Stimulated activated effector memory CD8-positive, alpha-beta T cell treated with anti-CD3 and anti-CD28 coated beads, Interleukin-12 subunit alpha, Interleukin-12 subunit beta, amount 100 ng/mL, for 72 hours (primary cell): Measurements from ENCODE around the gene GATA6.
A peak's percentile ranks its signal among the peaks of the same experiment; 100 is the strongest.

ENCODE experiments used
- ATAC-seq: fragments of 150-1000 bp; cut with Tn5 transposase; 2 replicates; pipeline ENCODE4 v1.10.0; 2021
- DNase-seq, 2 donors: peaks; one replicate each; pipeline ENCODE4 v3.0.0; 2021 to 2022; ENCODE audit warnings: low spot score in 2 of 2
- H3K27ac Mint-ChIP-seq: one replicate; pipeline ENCODE4 v1.8.0; 2022; ENCODE audit warnings: mild to moderate bottlenecking, mixed read lengths
- H3K36me3 Mint-ChIP-seq: one replicate; pipeline ENCODE4 v1.8.0; 2022; ENCODE audit warnings: mild to moderate bottlenecking, mixed read lengths
- H3K4me1 Mint-ChIP-seq: one replicate; pipeline ENCODE4 v1.8.0; 2022; ENCODE audit warnings: mixed read lengths
- H3K4me3 Mint-ChIP-seq: one replicate; pipeline ENCODE4 v1.8.0; 2022; ENCODE audit warnings: mild to moderate bottlenecking, mixed read lengths
- H3K9me3 Mint-ChIP-seq: one replicate; pipeline ENCODE4 v1.8.0; 2022; ENCODE audit warnings: mixed read lengths

The GATA6 gene

DNA sequence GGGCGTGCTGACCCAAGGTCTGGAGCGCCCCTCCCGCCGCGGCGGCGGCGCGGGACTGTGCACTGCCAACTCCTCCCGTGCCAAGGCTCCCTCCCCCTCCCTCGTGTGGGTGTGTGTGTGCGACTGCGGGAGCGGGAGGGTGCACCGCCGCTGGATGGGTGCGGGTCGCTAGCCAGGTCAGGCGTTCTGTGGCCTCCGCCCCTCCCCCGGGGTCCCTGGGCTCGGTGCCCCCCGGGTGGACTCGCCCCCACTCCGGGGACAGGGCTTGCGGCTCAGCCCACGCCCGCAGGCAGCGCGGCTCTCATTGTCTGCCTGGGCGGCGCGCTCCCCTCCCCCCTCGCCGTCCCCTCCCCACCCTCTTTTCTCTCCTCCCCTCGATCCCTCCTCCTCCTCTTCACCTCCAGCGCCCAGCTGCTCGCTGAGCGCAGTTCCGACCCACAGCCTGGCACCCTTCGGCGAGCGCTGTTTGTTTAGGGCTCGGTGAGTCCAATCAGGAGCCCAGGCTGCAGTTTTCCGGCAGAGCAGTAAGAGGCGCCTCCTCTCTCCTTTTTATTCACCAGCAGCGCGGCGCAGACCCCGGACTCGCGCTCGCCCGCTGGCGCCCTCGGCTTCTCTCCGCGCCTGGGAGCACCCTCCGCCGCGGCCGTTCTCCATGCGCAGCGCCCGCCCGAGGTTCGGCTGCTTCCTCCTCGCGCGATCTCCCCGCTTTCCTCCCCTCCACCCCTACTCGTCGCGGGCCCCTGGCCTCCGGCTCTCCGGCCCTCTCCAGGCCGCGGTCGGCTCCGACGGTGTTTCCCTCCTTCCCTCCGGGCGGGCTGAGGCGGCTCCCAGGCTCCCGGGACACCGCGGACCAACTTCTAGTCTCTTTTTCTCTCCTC, at the start of gene GATA6:
GATA6 (plus strand) TSS at position 579 of the 878 bp plus-strand sequence. CDS start 1,556 bp downstream, outside the sequence.
- H3K4me3 Mint-ChIP-seq = peak within 1 kb of the TSS; percentile 86
- no peaks in the 10 kb centered on the region for H3K36me3 Mint-ChIP-seq
- H3K27ac Mint-ChIP-seq = peak within 1 kb of the TSS; percentile 60
- H3K9me3 Mint-ChIP-seq = no peaks in the 10 kb centered on the region
- DNase-seq (peak; percentile 9 to 70), ATAC-seq (peak; percentile 74)
- H3K4me1 Mint-ChIP-seq = peaks cover 39% of the 10 kb centered on the region

- H3K9me3 Mint-ChIP-seq = no peaks in the 10 kb centered on the region
- no peaks in the 10 kb centered on the region for H3K4me1 Mint-ChIP-seq
- no peak overlapping the region for H3K27ac Mint-ChIP-seq
- no peak for ATAC-seq
- no peak for DNase-seq
- no peaks in the 10 kb centered on the region for H3K36me3 Mint-ChIP-seq
- H3K4me3 Mint-ChIP-seq = no peak overlapping the region
Measured at GRCh38 chr18:22124970-22125369, 44.4 kb upstream of the GATA6 start.

DNA sequence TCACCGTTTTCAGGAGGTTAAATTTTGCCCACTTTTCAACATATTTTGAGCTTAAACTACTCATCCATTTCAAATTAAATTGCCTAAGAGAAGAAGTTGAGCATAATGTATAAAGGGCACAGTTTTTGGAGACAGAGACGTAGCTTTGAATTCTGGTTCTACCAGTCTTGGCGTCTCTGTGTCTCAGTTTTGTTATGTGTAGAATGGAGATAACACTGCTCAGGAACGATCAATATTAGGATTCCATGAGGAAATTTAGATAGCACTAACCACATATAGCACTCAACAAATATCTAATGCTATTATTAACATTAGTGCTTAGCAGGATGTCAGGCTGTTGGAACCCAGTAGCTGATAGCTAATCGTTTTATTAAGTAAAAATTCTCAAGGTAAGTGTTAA, 40.4 kb upstream of the GATA6 start:
- H3K9me3 Mint-ChIP-seq = no peaks in the 10 kb centered on the region
- no peaks in the 10 kb centered on the region for H3K4me1 Mint-ChIP-seq
- no peak overlapping the region for H3K27ac Mint-ChIP-seq
- H3K36me3 Mint-ChIP-seq = no peaks in the 10 kb centered on the region
- no peak overlapping the region for H3K4me3 Mint-ChIP-seq
- DNase-seq (no peak), ATAC-seq (no peak)

- DNase-seq (no peak), ATAC-seq (no peak)
- H3K36me3 Mint-ChIP-seq = no peaks in the 10 kb centered on the region
- H3K4me3 Mint-ChIP-seq = no peak overlapping the region
- no peaks in the 10 kb centered on the region for H3K9me3 Mint-ChIP-seq
- no peaks in the 10 kb centered on the region for H3K4me1 Mint-ChIP-seq
- H3K27ac Mint-ChIP-seq = no peak overlapping the region
Measured at GRCh38 chr18:22129778-22130177, 39.6 kb upstream of the GATA6 start.

DNA sequence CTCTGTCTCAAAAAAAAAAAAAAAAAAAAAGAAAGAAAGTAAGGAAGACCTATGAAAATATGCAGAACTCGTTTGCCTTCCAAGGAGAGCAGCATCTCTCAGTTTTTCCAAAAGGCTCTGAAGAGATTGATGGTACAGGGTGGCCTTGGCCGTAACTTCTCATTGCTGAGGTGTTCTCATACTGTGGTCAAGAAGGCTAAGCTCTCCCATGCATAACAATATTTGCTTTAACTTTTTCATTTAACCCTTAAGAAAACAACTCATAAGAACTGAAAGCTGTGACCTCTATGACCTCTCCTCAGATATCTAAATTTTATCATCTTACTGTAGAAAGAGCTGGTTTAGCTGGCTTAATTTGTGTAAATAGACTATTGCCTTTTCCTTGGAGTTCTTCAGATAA, 37.1 kb upstream of the GATA6 start:
- no peaks in the 10 kb centered on the region for H3K36me3 Mint-ChIP-seq
- no peaks in the 10 kb centered on the region for H3K4me1 Mint-ChIP-seq
- H3K4me3 Mint-ChIP-seq = no peak overlapping the region
- DNase-seq (no peak), ATAC-seq (no peak)
- H3K27ac Mint-ChIP-seq = no peak overlapping the region
- no peaks in the 10 kb centered on the region for H3K9me3 Mint-ChIP-seq

GRCh38 chr18:22132763-22133162, 36.6 kb upstream of the GATA6 start:
- ATAC-seq (no peak), DNase-seq (no peak)
- Mint-ChIP-seq H3K27ac (no peak overlapping the region), H3K9me3 (no peaks in the 10 kb centered on the region), H3K36me3 (no peaks in the 10 kb centered on the region), H3K4me1 (no peaks in the 10 kb centered on the region), H3K4me3 (no peak overlapping the region)

GRCh38 chr18:22136395-22136794, 33.0 kb upstream of the GATA6 start:
- Mint-ChIP-seq H3K9me3 (peaks cover 3% of the 10 kb centered on the region), H3K4me1 (no peaks in the 10 kb centered on the region), H3K36me3 (no peaks in the 10 kb centered on the region), H3K4me3 (no peak overlapping the region), H3K27ac (no peak overlapping the region)
- ATAC-seq = no peak
- DNase-seq = no peak

GRCh38 chr18:22141211-22141610, 28.2 kb upstream of the GATA6 start:
- no peak for DNase-seq
- Mint-ChIP-seq H3K9me3 (peaks cover 3% of the 10 kb centered on the region), H3K4me1 (no peaks in the 10 kb centered on the region)

GRCh38 chr18:22143347-22144340, 25.7 kb upstream of the GATA6 start:
- no peak overlapping the region for H3K27ac Mint-ChIP-seq
- no peaks in the 10 kb centered on the region for H3K9me3 Mint-ChIP-seq
- H3K4me3 Mint-ChIP-seq = no peak overlapping the region
- no peak for DNase-seq
- H3K4me1 Mint-ChIP-seq = no peaks in the 10 kb centered on the region
- no peak for ATAC-seq
- H3K36me3 Mint-ChIP-seq = no peaks in the 10 kb centered on the region

More at GRCh38 chr18:22141211-22141610, 28.2 kb upstream of the GATA6 start:
- H3K36me3 Mint-ChIP-seq = no peaks in the 10 kb centered on the region
- H3K27ac Mint-ChIP-seq = no peak overlapping the region
- H3K4me3 Mint-ChIP-seq = no peak overlapping the region
- no peak for ATAC-seq

DNA sequence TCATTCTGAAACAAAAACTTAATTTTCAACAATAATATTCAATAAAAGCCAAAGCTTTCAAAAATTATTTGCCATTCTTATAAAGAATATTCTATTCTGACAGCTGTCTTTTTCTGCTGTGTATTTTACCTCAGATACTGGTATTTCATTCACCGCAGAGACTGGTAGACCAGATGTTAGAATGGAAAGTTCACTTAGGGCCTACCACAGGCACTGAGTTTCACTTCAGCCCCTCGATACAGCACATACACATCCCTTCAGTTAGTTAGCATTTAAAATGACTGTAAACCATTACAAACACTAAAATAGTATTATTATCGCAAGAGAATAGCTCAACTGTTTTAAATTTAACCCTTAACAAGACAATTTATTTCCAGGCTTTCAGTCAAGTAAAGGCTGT, 24.2 kb upstream of the GATA6 start:
- H3K9me3 Mint-ChIP-seq = no peaks in the 10 kb centered on the region
- no peaks in the 10 kb centered on the region for H3K4me1 Mint-ChIP-seq
- ATAC-seq (no peak), DNase-seq (no peak)
- H3K36me3 Mint-ChIP-seq = no peaks in the 10 kb centered on the region
- H3K4me3 Mint-ChIP-seq = no peak overlapping the region
- no peak overlapping the region for H3K27ac Mint-ChIP-seq

- DNase-seq = no peak
- no peak for ATAC-seq
- Mint-ChIP-seq H3K36me3 (no peaks in the 10 kb centered on the region), H3K9me3 (no peaks in the 10 kb centered on the region), H3K27ac (no peak overlapping the region), H3K4me1 (no peaks in the 10 kb centered on the region), H3K4me3 (no peak overlapping the region)
Measured at GRCh38 chr18:22149710-22150109, 19.7 kb upstream of the GATA6 start.

DNA sequence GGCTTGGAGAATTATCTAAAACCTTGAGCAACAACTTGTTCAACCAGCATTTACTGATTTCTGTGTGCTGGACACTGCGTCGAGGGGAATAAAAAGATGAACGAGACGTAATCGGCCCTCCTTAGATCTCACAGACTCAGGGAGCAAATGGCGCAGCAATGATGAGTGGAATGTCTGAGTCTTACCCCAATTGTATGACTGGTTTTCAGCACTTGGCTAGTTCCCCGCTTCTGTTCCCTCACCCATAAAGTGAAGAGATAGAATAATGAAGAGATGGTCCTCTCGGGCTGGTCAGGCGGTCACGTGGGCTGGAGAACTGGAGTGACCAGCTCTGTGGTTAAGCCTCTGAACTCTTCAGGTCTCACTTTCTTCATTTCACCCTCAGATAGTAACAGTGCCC, 17.3 kb upstream of the GATA6 start:
- no peaks in the 10 kb centered on the region for H3K36me3 Mint-ChIP-seq
- no peak for ATAC-seq
- no peaks in the 10 kb centered on the region for H3K9me3 Mint-ChIP-seq
- no peaks in the 10 kb centered on the region for H3K4me1 Mint-ChIP-seq
- no peak for DNase-seq
- no peak overlapping the region for H3K4me3 Mint-ChIP-seq
- no peak overlapping the region for H3K27ac Mint-ChIP-seq

GRCh38 chr18:22153428-22153827, 16.0 kb upstream of the GATA6 start:
- Mint-ChIP-seq H3K36me3 (no peaks in the 10 kb centered on the region), H3K9me3 (no peaks in the 10 kb centered on the region), H3K27ac (no peak overlapping the region), H3K4me3 (no peak overlapping the region), H3K4me1 (no peaks in the 10 kb centered on the region)
- no peak for DNase-seq
- no peak for ATAC-seq

DNA sequence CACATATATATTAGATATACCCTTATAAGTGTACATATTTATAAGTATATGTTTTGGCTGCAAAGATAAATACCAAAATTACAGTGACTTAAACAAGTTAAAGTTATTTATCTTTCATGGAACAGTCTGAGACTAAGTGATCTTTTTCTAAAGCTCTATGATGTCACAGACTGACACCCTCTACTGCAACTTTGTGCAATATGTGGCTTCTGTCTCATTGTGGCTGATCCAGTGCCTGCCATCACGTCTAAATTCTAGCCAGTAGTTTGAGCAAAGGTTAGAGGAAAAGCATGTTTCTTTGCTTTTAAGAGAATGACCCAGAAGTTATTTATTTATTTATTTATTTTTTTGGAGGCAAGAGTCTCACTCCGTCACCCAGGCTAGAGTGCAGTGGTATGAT, 13.8 kb upstream of the GATA6 start:
- no peak for DNase-seq
- no peaks in the 10 kb centered on the region for H3K9me3 Mint-ChIP-seq
- H3K4me3 Mint-ChIP-seq = no peak overlapping the region
- H3K36me3 Mint-ChIP-seq = no peaks in the 10 kb centered on the region
- H3K4me1 Mint-ChIP-seq = no peaks in the 10 kb centered on the region
- ATAC-seq = no peak
- H3K27ac Mint-ChIP-seq = no peak overlapping the region

- DNase-seq (no peak), ATAC-seq (no peak)
- no peak overlapping the region for H3K27ac Mint-ChIP-seq
- H3K36me3 Mint-ChIP-seq = no peaks in the 10 kb centered on the region
- no peaks in the 10 kb centered on the region for H3K9me3 Mint-ChIP-seq
- H3K4me1 Mint-ChIP-seq = no peaks in the 10 kb centered on the region
- no peak overlapping the region for H3K4me3 Mint-ChIP-seq
Measured at GRCh38 chr18:22159014-22159413, 10.4 kb upstream of the GATA6 start.
